GM12865 (cell line): ENCODE results near the gene NKD1.

Experiments used
- DNase-seq: peaks from one replicate; pipeline ENCODE4 v3.0.0; 2010; ENCODE audit warnings: low read depth
- H3K4me3 ChIP-seq: 2 replicates; pipeline ENCODE4 v1.5.1; 2011; ENCODE audit warnings: mild to moderate bottlenecking, low read depth, low read length, control low read depth
- TF ChIP-seq, protein P1 (sequence below): IDR thresholded peaks from 2 replicates; pipeline ENCODE4 v1.5.1; 2011; ENCODE audit warnings: low read length, control low read depth, low read depth, inconsistent platforms; ENCODE audit not compliant: insufficient read depth; ENCODE audit errors: missing control alignments

The NKD1 gene

DNA sequence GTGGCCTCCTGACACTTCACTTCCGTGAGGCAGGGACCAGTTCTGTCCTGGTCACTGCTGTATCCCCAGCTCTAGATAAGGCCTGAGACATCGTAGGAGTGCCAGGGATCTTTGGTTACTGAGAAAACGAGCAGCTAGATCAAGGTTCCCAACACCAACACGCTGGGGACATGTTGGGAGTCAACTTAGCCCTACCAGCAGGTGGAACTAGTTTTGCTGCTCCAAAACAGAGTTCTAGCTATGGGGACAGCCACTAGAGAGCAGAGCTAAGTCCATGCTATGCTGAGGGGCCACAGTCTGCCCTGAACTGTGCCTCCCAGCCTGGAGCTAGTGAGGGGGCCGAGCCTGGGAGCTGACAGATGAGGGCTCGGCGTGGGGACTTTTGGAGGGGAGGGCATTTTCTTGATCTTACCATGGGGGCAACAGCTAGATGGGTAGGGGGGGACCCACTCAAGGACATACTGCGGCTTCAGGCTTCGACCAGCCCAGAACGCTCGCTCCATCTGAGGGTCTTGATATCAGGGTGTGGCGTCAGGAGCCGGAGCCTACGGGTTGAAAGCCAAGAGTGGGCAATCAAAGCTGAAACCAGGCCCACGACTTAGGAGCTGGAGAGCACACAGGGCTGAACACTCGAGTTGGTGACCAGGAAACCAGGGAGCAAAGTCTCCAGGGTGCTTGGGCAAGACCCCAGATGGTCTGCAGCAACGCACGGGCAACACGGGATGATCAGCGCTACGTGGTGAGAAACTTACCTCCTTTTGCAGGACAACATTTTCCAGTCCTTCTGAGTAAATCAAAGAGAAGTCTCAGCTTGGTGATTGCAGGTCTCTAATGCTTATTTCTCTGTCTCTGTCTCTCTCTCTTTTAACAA is 119.5 kb downstream of the NKD1 start:
- TF ChIP-seq, protein P1, sequence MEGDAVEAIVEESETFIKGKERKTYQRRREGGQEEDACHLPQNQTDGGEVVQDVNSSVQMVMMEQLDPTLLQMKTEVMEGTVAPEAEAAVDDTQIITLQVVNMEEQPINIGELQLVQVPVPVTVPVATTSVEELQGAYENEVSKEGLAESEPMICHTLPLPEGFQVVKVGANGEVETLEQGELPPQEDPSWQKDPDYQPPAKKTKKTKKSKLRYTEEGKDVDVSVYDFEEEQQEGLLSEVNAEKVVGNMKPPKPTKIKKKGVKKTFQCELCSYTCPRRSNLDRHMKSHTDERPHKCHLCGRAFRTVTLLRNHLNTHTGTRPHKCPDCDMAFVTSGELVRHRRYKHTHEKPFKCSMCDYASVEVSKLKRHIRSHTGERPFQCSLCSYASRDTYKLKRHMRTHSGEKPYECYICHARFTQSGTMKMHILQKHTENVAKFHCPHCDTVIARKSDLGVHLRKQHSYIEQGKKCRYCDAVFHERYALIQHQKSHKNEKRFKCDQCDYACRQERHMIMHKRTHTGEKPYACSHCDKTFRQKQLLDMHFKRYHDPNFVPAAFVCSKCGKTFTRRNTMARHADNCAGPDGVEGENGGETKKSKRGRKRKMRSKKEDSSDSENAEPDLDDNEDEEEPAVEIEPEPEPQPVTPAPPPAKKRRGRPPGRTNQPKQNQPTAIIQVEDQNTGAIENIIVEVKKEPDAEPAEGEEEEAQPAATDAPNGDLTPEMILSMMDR = peak; percentile 5
- H3K4me3 ChIP-seq = no peak overlapping the region
- peak; percentile 19 for DNase-seq

DNA sequence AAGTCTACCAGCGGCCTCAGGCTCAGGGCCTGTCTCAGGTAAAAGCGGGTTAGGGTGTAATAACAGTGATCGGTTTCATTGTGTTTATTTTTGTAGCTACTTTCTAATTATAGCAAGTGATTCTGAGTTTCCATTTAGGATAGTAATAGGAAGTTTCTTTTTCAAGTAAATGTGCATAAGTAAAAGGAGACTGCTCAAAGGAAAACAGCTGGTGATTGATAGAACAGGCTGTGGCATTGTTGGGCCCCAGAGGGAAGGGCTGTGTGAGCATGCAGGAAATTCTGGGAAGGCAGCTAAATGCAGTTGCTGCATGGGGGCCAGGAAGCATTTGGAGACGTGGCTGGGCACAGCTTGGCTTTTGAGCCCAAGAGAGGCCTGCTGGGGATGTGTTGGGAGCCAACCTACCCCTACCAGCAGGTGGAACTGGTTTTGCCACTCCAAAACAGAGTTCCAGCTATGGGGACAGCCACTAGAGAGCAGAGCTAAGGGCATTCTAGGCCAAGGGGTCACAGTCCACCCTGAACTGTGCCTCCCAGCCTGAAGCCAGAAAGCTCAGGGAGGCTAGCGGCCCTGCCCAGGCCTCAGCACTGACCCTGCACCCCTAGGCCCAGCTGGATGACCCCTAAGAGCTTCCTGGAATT is 120.3 kb downstream of the NKD1 start:
- no peak overlapping the region for H3K4me3 ChIP-seq
- TF ChIP-seq, protein P1 = no peak
- DNase-seq = no peak

DNA sequence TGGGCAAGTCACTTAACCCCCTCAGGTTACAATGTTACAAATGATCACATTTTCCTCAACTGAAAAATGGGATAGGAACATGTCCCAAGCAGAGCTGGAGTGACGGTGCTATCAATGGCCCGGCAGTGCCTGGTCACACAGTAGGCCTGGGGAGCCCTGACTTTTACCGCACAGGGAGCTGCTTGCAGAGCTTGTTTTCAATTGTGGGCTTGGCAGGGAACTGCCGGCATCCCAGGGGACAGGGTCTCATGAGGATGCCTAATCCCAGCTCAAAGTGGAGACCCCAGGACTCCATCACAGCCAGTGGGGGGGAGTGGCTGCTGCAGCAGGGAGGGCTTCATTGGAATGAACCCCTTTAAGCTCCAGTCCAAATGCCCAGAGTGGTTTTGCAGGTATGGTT is 121.5 kb downstream of the NKD1 start:
- TF ChIP-seq, protein P1 = no peak
- no peak overlapping the region for H3K4me3 ChIP-seq
- DNase-seq = no peak

DNA sequence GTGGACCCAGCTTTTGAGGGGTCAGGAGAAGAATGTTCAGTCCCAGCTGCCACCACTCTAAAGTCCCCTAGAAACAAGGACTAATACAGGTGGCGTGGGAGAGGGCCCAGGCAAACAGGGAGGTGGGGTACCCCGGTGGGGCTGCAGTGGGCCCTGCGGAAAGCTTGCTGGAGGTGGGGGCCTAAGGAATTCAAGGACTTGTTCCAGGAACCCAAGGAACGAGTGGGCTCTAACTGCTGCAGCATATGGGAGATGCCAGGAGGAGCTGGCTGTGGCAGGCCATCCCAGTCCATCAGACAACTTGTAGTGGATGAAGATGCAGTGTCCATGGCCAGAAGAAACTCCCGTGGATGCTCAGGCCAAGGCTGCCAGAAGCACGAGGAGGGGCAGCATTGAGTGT is 122.3 kb downstream of the NKD1 start:
- TF ChIP-seq, protein P1 = no peak
- H3K4me3 ChIP-seq = no peak overlapping the region
- DNase-seq = no peak

DNA sequence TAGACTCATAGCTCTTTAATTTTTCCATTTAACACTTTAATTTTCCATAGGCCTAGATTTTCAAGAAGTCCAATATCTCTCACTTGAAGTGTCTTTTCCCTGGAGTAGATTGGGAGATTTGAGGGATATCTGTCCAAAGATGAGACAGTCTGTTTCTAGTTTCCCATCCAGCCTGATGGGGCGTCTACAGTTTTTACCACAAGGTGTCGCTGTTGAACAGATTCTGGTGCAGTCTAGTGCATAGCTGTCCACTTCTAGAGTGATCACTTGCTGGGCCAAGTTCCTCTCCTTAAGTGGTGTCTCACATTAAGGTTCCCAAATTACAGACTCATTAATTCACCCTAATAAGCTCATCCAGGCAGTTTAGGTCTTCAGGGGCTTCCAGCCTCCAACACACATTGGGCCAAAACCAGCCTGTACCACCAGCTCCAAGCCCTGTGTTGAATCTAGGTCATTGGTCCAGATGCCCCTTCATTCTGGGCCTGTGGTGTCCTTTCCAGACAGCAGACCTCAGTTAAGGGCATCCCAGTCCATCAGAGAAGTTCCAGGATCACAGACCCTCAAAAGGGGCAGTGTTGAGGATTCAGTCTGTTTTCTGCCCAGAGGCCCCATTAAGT is 123.6 kb downstream of the NKD1 start:
- TF ChIP-seq, protein P1 = peak; percentile 58
- peak; percentile 60 for DNase-seq
- no peak overlapping the region for H3K4me3 ChIP-seq

DNA sequence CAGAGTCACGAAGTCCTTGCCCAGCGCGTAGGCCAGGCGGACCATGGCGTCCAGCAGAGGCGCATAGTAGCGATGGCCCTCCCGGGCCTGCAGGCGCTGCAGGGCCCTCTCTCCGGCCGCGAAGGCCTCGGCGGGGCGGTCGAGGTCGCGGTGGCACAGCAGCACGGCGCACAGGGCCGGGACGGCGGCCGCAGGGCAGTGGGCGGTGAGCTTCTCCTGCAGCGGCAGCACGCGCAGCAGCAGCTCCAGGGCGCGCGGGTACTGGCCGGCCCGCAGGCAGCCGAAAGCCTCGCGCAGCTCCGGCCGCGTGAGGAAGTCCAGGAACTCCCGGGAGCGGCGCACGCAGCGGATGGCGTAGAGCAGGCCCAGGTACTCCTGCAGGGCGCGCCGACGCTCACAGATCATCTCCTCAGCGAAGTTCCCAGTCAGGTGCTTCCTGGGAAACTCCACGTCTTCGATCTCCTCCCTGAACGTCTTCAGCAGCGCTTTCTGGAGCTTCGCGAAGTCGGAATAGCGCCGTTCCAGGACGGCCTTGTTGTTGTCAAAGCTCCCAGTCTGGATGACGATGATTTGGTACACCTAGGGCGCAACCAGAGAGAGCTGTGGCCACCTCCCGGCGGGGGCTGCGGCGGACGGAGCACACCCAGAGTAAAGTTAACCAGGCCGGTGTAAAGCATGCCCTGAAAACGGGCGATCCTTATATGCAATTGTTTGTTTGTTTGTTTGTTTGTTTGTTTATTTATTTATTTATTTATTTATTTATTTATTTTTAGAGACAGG is 125.5 kb downstream of the NKD1 start:
- no peak overlapping the region for H3K4me3 ChIP-seq
- TF ChIP-seq, protein P1 = no peak
- DNase-seq = no peak
